ENCODE data around the gene PGD.

Gene PGD

GRCh38 chr1:10388387-10388715, 10.5 kb upstream of the PGD start:
- DNase-seq, result no peak
- no peaks in the 10 kb centered on the region for H3K9me3 ChIP-seq (ENCODE audit: severe bottlenecking)
- H3K36me3 ChIP-seq, result peaks cover 9% of the 10 kb centered on the region
- H3K4me3 ChIP-seq (ENCODE audit: low read depth, low read length), result no peak overlapping the region
- no peak overlapping the region for H3K27ac ChIP-seq
- no peaks in the 10 kb centered on the region for H3K27me3 ChIP-seq (ENCODE audit: insufficient read depth, low read depth, severe bottlenecking)
- no peak for TF ChIP-seq CTCF (IDR thresholded peaks at IDR 0.05; ENCODE audit: low read depth, low read length)

DNA sequence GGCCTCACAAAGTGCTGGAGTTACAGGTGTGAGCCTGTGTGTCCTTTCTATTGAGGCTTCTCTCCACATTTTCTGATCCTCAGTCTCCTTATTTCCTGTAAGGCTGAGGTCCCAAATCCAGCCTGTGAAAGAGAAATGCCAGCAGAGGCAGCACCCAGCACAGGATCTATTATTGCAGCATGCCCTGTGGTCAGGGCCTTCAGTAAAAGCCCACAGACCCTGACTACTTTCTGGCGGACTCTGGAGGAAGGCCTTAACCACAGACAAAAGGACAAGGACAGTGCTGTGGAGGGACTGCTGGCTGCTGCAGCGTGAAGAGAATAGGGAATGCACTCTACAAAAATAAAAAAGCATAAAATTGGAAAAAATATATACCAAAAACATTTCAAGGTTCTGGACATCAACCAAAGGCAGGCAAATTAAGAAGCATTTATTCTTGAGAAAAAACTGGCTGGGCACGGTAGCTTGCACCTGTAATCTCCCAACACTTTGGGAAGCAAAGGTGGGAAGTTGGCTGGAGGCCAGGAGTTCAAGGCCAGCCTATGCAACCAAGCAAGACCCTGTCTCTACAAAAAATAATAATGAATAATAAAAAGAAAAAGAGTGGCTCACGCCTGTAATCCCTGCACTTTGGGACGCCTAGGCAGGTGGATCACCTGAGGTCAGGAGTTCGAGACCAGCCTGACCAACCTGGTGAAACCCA, 9.4 kb upstream of the PGD start:
- H3K4me3 ChIP-seq (ENCODE audit: low read depth, low read length), result no peak overlapping the region
- H3K36me3 ChIP-seq, result peaks cover 12% of the 10 kb centered on the region
- DNase-seq, result no peak
- H3K9me3 ChIP-seq (ENCODE audit: severe bottlenecking), result peaks cover 2% of the 10 kb centered on the region
- no peaks in the 10 kb centered on the region for H3K27me3 ChIP-seq (ENCODE audit: insufficient read depth, low read depth, severe bottlenecking)
- no peak for TF ChIP-seq CTCF (IDR thresholded peaks at IDR 0.05; ENCODE audit: low read depth, low read length)
- no peak overlapping the region for H3K27ac ChIP-seq

- Histone ChIP-seq H3K36me3 (peaks cover 28% of the 10 kb centered on the region), H3K9me3 (ENCODE audit: severe bottlenecking) (peaks cover 2% of the 10 kb centered on the region), H3K27ac (no peak overlapping the region), H3K4me3 (ENCODE audit: low read depth, low read length) (no peak overlapping the region), H3K27me3 (ENCODE audit: insufficient read depth, low read depth, severe bottlenecking) (no peaks in the 10 kb centered on the region)
- no peak for DNase-seq
- TF ChIP-seq CTCF (IDR thresholded peaks at IDR 0.05; ENCODE audit: low read depth, low read length), result no peak
These were observed 2.0 kb upstream of the PGD start for GRCh38 chr1:10396870-10397269.

DNA sequence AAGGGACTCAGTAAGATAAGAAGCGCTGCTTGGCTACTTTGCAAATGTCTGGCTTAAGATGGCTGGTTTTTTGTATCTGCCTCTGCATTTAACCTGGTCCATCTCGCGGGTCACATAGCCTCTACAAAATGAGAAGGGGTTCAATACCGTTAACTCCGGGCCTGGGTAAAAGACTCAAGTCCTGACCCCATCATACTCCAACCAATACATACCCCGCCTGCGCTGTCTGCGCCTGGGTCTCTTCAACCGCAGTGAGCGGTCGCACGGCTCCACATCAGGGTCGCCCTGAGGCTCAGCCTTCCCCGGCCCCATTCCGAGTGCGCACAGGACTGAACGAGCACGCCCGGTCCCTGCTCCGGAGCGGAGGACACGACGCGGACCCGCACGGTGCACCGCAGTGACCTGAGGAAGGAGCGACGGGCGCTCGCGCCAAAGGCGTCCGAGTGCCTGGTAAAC, 558 bp upstream of the PGD start:
- Histone ChIP-seq H3K36me3 (peaks cover 42% of the 10 kb centered on the region), H3K4me3 (ENCODE audit: low read depth, low read length) (peak overlapping the region; percentile 80), H3K27ac (peak overlapping the region; percentile 96), H3K9me3 (ENCODE audit: severe bottlenecking) (peaks cover 2% of the 10 kb centered on the region), H3K27me3 (ENCODE audit: insufficient read depth, low read depth, severe bottlenecking) (no peaks in the 10 kb centered on the region)
- no peak for DNase-seq
- TF ChIP-seq CTCF (IDR thresholded peaks at IDR 0.05; ENCODE audit: low read depth, low read length), result no peak

GRCh38 chr1:10399444-10399941, 629 bp downstream of the PGD start:
- Histone ChIP-seq H3K27me3 (ENCODE audit: insufficient read depth, low read depth, severe bottlenecking) (no peaks in the 10 kb centered on the region), H3K27ac (peak overlapping the region; percentile 96), H3K4me3 (ENCODE audit: low read depth, low read length) (peak overlapping the region; percentile 80), H3K9me3 (ENCODE audit: severe bottlenecking) (no peaks in the 10 kb centered on the region), H3K36me3 (peaks cover 52% of the 10 kb centered on the region)
- DNase-seq, result peak; percentile 34
- TF ChIP-seq CTCF (IDR thresholded peaks at IDR 0.05; ENCODE audit: low read depth, low read length), result no peak

GRCh38 chr1:10400013-10400412, 1.1 kb downstream of the PGD start:
- DNase-seq, result no peak
- H3K36me3 ChIP-seq, result peaks cover 57% of the 10 kb centered on the region
- H3K27ac ChIP-seq, result peak overlapping the region; percentile 96
- H3K4me3 ChIP-seq (ENCODE audit: low read depth, low read length), result peak overlapping the region; percentile 80
- H3K9me3 ChIP-seq (ENCODE audit: severe bottlenecking), result no peaks in the 10 kb centered on the region
- no peak for TF ChIP-seq CTCF (IDR thresholded peaks at IDR 0.05; ENCODE audit: low read depth, low read length)
- no peaks in the 10 kb centered on the region for H3K27me3 ChIP-seq (ENCODE audit: insufficient read depth, low read depth, severe bottlenecking)

Measured in WERI-Rb-1 (cell line).